ENCODE measurements around the gene PPID.
"Not testable (repeated sequence)": the region's sequence is repeated elsewhere in the genome, so short reads cannot be mapped to it uniquely, and the experiment has no call there.

Gene PPID

GRCh38 chr4:158666892-158667291, 56.3 kb downstream of the PPID start:
- no peak for DNase-seq (ENCODE audit: low read depth)

- no peak for DNase-seq (ENCODE audit: low read depth)
These were observed 58.4 kb downstream of the PPID start for GRCh38 chr4:158664806-158665205.

GRCh38 chr4:158663707-158664625, 59.2 kb downstream of the PPID start:
- DNase-seq (ENCODE audit: low read depth): not testable (repeated sequence)

GRCh38 chr4:158663255-158663654, 59.9 kb downstream of the PPID start:
- DNase-seq (ENCODE audit: low read depth): not testable (repeated sequence)

All from stimulated activated CD8-positive, alpha-beta memory T cell treated with anti-CD3 and anti-CD28 coated beads, Interleukin-12 subunit alpha, Interleukin-12 subunit beta, amount 100 ng/mL, for 1 hour (primary cell).